D341Med (cell line): ENCODE measurements around the gene ISM1.

Source experiments
- DNase-seq: peaks from one replicate; pipeline ENCODE4 v3.0.0; 2012; ENCODE audit warnings: low spot score

The ISM1 gene

GRCh38 chr20:13348311-13349234, 127.5 kb downstream of the ISM1 start:
- DNase-seq = no peak

- no peak for DNase-seq
Observed at GRCh38 chr20:13349235-13349604, 128.1 kb downstream of the ISM1 start.
